GM12891 (cell line): ENCODE data around the gene TBX6.

Experiments used
- POLR2A ChIP-seq: IDR thresholded peaks from 2 replicates; pipeline ENCODE4 v1.6.1; 2011; ENCODE audit warnings: low read depth, low read length, control low read depth
- POLR2AphosphoS5 ChIP-seq: IDR thresholded peaks from 2 replicates; pipeline ENCODE4 v1.6.1; 2011; ENCODE audit warnings: low read depth, low read length, control low read depth
- POU2F2 ChIP-seq: IDR thresholded peaks from 2 replicates; pipeline ENCODE4 v1.6.1; 2011; ENCODE audit warnings: low read depth, mild to moderate bottlenecking, control low read depth, low read length, moderate library complexity
- SPI1 ChIP-seq: IDR thresholded peaks from 2 replicates; pipeline ENCODE4 v1.6.1; 2011; ENCODE audit warnings: low read depth, low read length, control low read depth
- TAF1 ChIP-seq: IDR thresholded peaks from 2 replicates; pipeline ENCODE4 v1.6.1; 2011; ENCODE audit warnings: low read depth, low read length, control low read depth

GRCh38 chr16:30077656-30078055 lies 14.1 kb downstream of the TBX6 start:
- TF ChIP-seq TAF1, result no peak
- TF ChIP-seq POLR2A, result no peak
- TF ChIP-seq POLR2AphosphoS5, result no peak
- no peak for TF ChIP-seq SPI1
- TF ChIP-seq POU2F2, result no peak
